HFFc6 (cell line): ENCODE data around the gene SNX18. TPM values are rescaled to one million over a fixed set of nuclear protein-coding genes. Genes with fewer than 3 reads are reported as not detected.

ENCODE experiments used
- DNase-seq: peaks from one replicate; pipeline ENCODE4 v3.0.0-alpha.2; 2018
- H3K27ac Mint-ChIP-seq: 2 replicates; pipeline ENCODE4 v1.8.0; 2020; ENCODE audit warnings: mild to moderate bottlenecking, mixed read lengths
- H3K27me3 Mint-ChIP-seq: 2 replicates; pipeline ENCODE4 v1.8.0; 2021; ENCODE audit warnings: mild to moderate bottlenecking, moderate library complexity, mixed read lengths; ENCODE audit not compliant: insufficient read depth
- H3K36me3 Mint-ChIP-seq: 2 replicates; pipeline ENCODE4 v1.8.0; 2021; ENCODE audit warnings: low read depth, mixed read lengths
- H3K4me1 Mint-ChIP-seq: 2 replicates; pipeline ENCODE4 v1.8.0; 2020; ENCODE audit warnings: low read depth, mixed read lengths
- H3K4me3 Mint-ChIP-seq: 2 replicates; pipeline ENCODE4 v1.8.0; 2020; ENCODE audit warnings: mild to moderate bottlenecking, moderate library complexity, mixed read lengths
- H3K9me3 Mint-ChIP-seq: 2 replicates; pipeline ENCODE4 v1.8.0; 2020; ENCODE audit warnings: mild to moderate bottlenecking, mixed read lengths
- long read RNA-seq: library from polyadenylated mRNA; unstranded; transcript quantifications from one replicate; pipeline ENCODE4 v2.0.0, GENCODE V29; 2019
- total RNA-seq, 6 experiments: library from RNA; stranded (reverse); fragmentation: NEBNext Ultra II Directional; extraction: Animal tissue kit (Norgen Biotek cat#: 25700); gene quantifications; 2 replicates in 1 of 6; 3 replicates in 5 of 6; pipeline ENCODE4 v1.2.3, GENCODE V29; 2021
- TF ChIP-seq, protein P1 (sequence below): fragments of 200-600 bp; sonication (generic); IDR thresholded peaks from 2 replicates; pipeline ENCODE4 v1.5.0; 2021; ENCODE audit warnings: antibody characterized with exemption, mild to moderate bottlenecking

The SNX18 gene, protein sequence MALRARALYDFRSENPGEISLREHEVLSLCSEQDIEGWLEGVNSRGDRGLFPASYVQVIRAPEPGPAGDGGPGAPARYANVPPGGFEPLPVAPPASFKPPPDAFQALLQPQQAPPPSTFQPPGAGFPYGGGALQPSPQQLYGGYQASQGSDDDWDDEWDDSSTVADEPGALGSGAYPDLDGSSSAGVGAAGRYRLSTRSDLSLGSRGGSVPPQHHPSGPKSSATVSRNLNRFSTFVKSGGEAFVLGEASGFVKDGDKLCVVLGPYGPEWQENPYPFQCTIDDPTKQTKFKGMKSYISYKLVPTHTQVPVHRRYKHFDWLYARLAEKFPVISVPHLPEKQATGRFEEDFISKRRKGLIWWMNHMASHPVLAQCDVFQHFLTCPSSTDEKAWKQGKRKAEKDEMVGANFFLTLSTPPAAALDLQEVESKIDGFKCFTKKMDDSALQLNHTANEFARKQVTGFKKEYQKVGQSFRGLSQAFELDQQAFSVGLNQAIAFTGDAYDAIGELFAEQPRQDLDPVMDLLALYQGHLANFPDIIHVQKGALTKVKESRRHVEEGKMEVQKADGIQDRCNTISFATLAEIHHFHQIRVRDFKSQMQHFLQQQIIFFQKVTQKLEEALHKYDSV
- 10 to 100 TPM; 32.8 to 47.3 (median 39.7) TPM for total RNA-seq
- long read RNA-seq, full-length matches to known transcripts = 7 of 15 reads
- long read RNA-seq, partial matches to known transcripts = 0 of 15 reads
- long read RNA-seq, other reads (novel, unspliced or antisense) = 8 of 15 reads

DNA sequence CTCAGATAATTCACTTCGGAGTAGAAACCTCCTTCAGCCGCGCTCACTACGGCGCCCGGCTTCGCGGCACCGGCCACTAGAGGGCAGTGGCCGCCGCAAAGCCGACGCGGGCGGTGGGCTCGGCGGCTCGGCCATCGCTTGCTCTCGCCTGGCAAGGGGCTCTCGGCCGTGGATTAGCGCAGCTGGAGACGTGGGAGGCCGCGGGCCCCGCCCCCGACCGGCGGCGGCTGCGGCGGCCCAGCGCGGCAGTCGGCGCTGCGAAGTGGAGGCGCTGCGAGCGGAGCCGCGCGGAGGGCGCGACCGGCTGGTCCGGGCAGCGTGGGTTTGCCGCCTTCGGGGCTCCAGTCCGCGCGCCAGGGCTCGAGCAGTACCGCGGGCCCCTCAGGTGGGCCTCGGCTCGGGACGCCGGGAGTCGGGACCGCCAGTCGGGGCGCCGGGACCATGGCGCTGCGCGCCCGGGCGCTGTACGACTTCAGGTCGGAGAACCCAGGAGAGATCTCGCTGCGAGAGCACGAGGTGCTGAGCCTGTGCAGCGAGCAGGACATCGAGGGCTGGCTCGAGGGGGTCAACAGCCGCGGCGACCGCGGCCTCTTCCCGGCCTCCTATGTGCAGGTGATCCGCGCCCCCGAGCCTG lies at the start of gene SNX18:
Gene SNX18 (plus strand): TSS at position 248 of the 634 bp plus-strand sequence. CDS start 194 bp downstream, at position 442.
- H3K9me3 Mint-ChIP-seq = peaks cover 9% of the 10 kb centered on the region

DNA sequence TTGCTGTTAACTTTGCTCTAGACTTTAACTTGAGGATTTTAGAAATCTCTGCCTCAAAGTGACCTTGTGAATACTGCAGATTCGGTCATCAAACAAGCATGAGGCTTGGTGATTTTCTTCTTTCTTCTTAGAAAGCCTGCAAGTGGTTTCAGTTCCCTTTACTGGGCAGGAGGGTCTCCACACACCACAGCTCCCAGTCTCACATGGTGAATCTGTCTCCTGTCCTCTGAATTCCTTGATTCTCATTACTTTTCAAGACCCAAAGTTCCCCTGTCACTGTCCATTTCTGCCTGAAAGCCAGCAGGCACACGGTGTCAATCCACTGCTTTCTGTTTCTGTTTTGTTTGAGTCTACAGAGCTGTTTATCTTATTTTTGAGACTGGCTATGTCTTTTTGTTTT lies 47.9 kb upstream of the SNX18 start:
- no peak for DNase-seq
- peak overlapping the region; percentile 89 for H3K27ac Mint-ChIP-seq
- H3K36me3 Mint-ChIP-seq = 0 out of 2 replicates have a peak, but pooled peaks cover 3% of the 10 kb centered on the region
- no peaks in the 10 kb centered on the region for H3K9me3 Mint-ChIP-seq
- H3K4me1 Mint-ChIP-seq = peaks cover 42% of the 10 kb centered on the region
- H3K27me3 Mint-ChIP-seq = no peaks in the 10 kb centered on the region; the same call in 1 of the 2 replicates
- H3K4me3 Mint-ChIP-seq = peak overlapping the region; percentile 86
- TF ChIP-seq, protein P1, sequence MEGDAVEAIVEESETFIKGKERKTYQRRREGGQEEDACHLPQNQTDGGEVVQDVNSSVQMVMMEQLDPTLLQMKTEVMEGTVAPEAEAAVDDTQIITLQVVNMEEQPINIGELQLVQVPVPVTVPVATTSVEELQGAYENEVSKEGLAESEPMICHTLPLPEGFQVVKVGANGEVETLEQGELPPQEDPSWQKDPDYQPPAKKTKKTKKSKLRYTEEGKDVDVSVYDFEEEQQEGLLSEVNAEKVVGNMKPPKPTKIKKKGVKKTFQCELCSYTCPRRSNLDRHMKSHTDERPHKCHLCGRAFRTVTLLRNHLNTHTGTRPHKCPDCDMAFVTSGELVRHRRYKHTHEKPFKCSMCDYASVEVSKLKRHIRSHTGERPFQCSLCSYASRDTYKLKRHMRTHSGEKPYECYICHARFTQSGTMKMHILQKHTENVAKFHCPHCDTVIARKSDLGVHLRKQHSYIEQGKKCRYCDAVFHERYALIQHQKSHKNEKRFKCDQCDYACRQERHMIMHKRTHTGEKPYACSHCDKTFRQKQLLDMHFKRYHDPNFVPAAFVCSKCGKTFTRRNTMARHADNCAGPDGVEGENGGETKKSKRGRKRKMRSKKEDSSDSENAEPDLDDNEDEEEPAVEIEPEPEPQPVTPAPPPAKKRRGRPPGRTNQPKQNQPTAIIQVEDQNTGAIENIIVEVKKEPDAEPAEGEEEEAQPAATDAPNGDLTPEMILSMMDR = no peak

More for the DNA sequence above, at the start of gene SNX18:
- Mint-ChIP-seq H3K4me3 (peak within 1 kb of the TSS; percentile 94), H3K27me3 (no peaks in the 10 kb centered on the region; the same call in 1 of the 2 replicates), H3K4me1 (peaks cover 58% of the 10 kb centered on the region), H3K36me3 (peaks cover 28% of the 10 kb centered on the region), H3K27ac (peak within 1 kb of the TSS; percentile 35)
- DNase-seq = peak; percentile 89
- TF ChIP-seq, protein P1 = peak; percentile 98

DNA sequence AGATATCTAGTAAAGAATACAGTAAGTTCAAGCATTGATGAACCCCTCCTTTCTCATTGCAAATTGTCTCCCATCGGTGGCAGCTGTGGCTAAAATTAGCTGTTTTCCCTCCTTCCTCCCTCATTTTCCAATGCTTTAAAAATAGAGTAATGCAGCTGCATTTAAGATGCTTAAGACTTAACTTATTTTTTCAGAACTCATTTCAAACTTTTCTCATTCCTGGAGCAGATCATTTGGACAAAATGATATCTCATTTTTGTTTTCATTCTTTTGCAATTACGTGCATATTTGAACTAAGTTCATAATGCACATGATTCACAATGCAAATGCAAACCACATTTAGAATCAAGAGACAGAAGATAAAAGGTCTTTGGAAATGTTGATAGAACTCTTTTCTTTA lies 47.4 kb upstream of the SNX18 start:
- peak overlapping the region; percentile 89 for H3K27ac Mint-ChIP-seq
- H3K4me3 Mint-ChIP-seq = peak overlapping the region; percentile 86
- DNase-seq = peak; percentile 33
- TF ChIP-seq, protein P1 = no peak
- 0 out of 2 replicates have a peak, but pooled peaks cover 3% of the 10 kb centered on the region for H3K36me3 Mint-ChIP-seq
- no peaks in the 10 kb centered on the region for H3K9me3 Mint-ChIP-seq
- peaks cover 1% of the 10 kb centered on the region; the same call in 1 of the 2 replicates for H3K27me3 Mint-ChIP-seq
- peaks cover 42% of the 10 kb centered on the region for H3K4me1 Mint-ChIP-seq

DNA sequence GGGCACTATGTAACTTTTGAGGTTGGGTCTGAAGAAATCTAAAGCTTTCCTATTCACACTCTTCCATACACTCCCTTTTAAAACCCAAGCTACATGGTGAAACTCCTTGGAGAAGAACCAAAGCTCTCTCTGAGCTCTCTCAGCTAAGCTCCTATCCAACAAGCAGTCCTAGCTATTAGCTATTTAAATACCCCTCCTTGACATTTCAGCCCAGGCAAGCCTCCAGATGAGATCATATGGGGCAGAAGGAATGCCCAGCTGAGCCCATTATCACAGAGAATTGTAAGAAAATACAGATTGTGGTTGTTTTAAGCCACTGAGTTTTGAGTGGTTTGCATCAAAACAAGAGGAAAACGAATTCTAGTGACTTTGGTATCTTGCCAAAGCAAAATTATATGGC lies 46.9 kb upstream of the SNX18 start:
- Mint-ChIP-seq H3K9me3 (no peaks in the 10 kb centered on the region), H3K27ac (peak overlapping the region; percentile 89), H3K4me3 (peak overlapping the region; percentile 86), H3K27me3 (peaks cover 3% of the 10 kb centered on the region; the same call in 1 of the 2 replicates), H3K36me3 (0 out of 2 replicates have a peak, but pooled peaks cover 3% of the 10 kb centered on the region), H3K4me1 (peaks cover 45% of the 10 kb centered on the region)
- TF ChIP-seq, protein P1 = no peak
- DNase-seq = peak; percentile 67

DNA sequence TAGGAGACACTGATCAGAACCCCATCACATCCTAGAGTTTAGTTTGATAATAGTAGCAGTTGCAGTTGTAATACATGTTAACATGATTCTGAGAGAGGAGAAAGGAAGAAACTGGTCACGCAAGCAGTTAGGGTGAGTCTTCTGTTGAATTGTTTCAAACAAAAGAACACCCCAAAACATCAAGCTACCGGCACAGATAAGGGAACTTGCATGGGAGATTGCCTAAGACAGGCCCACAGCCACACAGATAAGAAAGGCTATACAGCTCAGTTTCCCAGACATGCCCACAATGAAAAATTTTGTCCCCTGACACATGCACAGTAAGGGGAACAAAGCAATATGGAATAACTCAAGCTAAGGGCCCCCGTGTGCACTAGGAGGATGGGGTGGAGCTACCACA lies 46.2 kb upstream of the SNX18 start:
- TF ChIP-seq, protein P1 = no peak
- Mint-ChIP-seq H3K27me3 (peaks cover 3% of the 10 kb centered on the region; the same call in 1 of the 2 replicates), H3K9me3 (no peaks in the 10 kb centered on the region), H3K36me3 (0 out of 2 replicates have a peak, but pooled peaks cover 2% of the 10 kb centered on the region), H3K27ac (no peak overlapping the region), H3K4me3 (no peak overlapping the region), H3K4me1 (peaks cover 50% of the 10 kb centered on the region)
- DNase-seq = no peak
